Ureter (tissue), 1 donor: ENCODE data around the gene MRPS10. TPM values are rescaled to one million over a fixed set of nuclear protein-coding genes. Genes with fewer than 3 reads are reported as not detected.

ENCODE experiments used
- DNase-seq: peaks from one replicate; pipeline ENCODE4 v3.0.0-alpha.2; 2020; ENCODE audit warnings: low spot score
- total RNA-seq: library from RNA; stranded (reverse); gene quantifications from one replicate; pipeline ENCODE4 v1.2.4, GENCODE V29; 2023
- donor health status: DM: yes; HTN: yes; CAD: no.

MRPS10 gene
- 39.0 TPM for total RNA-seq

DNA sequence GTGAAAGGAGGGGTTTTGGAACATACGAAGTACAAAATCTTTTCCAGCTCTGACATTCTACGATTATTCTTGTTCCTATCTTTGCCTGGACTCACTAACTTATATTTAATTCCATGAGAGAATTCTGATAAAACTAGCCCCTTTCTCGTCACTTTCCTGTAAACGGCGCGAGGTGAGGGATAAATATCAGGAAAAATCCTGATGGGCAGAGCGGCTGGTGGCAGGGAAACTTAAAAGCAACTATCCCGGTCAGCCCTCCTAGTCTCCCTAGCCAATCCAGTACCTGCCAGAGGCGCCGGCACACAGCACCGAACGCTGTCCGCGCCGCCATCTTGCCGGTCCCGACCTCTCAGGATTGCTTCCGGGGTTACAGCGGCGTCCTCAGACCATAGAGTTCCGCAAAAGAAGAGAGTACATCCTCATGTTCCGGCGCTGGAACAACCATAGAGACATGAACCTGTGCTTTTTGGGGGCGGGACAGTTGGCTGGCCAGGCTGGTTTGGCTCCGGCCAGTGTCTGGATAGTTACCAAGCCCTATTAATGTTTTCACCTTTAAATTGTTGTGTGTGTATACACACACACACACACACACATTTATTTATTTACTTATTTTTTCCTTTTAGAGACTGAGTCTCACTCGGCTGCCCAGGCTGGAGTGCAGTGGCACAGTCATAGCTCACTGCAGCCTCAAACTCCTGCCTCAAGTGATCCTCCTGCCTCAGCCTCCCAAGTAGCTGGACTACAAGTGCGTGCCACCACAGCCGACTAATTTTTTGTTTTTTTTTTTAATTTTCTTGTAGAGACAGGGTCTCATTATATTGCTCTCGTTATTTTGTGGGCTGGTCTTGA lies at the start of gene MRPS10:
TSS of gene MRPS10 (minus strand) at position 343 of the 849 bp plus-strand sequence. CDS start at position 331, 12 bp downstream.
- peak; percentile 94 for DNase-seq

DNA sequence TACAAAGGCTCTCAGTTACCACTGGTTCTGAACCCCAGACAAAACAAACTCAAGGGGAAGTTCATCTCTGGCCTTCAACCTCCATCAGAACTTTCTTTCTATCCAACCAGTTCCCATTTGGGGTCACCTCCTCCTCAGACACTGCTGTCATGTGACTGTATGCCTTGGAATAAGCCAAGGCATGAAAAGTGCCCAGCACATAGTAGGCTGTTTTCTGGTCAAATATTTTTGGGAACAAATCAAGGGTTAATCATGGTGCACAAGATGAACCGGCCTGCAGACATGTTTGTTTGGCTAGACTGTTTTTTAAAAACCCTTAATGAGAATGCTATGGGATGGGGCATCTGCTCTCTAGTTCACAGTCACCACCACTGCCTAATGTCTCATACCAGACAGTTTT lies 48.9 kb upstream of the MRPS10 start:
- no peak for DNase-seq

DNA sequence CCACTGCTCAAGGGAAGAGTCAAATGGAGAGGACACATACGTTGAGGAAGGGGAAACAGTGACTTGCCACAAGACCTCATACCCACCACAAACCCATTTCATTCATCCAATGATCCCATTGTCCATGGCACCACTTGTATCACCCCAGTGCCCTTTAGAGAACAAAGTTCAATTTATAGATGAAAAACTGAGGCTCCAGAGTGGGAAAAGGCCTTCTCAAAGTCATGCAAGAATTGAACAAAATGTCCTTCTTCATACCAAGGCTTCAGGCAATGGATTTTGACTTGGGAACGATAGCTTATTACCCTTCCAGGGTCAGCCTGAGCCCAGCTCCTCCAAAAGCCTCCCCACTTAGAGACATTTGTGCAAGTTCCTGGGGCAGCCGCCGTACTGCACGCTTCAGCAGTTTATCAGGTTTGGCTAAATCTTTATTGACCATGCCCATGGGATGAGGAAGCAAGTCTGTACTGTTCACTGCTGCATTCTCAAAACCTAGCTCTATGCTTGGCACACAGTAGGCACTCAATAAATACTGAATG lies 47.3 kb upstream of the MRPS10 start:
- DNase-seq: no peak

DNA sequence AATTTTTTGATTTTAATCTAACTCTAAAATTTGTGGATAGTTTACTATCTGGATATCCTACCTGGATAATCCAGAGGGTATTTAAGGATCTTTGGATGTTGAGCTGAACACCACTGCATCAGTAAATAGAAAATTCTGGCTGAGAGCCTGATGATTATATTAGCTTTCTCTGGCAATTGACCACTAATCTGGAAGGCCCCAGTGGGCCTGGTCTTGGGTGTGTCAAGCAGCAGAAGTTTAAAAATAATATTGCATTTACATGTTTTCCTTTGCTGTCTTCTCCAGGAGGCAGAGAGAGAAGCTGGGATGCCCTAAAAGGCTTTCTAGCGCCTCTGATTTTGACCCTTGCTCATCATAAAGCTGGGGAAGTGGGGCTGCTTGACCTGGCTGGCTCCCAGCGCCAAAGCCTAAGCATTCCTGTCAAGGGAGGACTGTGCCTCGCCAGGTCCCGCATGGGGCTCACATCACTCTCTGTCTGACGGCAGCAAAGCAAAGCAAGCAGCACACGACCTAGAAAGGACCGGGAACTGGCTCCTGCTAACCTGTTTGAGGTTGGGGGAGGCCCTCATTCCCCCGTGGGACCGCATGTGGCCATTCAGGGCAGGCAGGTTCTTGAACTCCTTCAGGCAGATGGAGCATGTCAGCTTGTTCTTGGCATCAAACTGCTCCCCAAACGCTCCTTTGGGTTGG lies 46.6 kb upstream of the MRPS10 start:
- no peak for DNase-seq

DNA sequence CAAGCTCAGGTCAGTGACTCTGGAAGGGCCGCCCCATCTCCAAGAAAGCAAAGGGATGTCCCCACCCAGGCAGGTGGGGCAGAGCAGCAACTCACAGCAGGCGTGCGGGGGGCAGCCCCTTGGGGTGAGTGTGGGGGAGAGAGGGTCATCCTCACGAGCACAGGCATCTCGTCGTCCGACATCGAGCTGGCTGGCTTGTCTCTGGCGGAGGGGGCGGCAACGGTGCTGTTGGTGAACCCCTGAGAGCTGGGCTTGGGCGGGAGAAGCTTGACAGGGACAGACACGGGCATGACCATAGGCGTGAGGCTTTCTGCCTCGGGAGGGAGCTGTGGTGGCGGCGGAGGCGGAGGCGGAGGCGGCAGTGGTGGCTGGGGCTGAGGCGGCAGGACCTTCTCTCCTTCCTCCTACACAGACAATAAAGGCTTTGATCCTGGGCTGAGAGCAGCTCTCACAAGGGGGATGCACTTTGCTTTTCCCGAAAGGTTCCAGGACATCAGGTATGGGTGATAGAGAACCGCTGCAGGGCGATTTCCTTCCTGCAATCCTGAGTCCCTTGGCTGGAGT lies 45.6 kb upstream of the MRPS10 start:
- DNase-seq: no peak

DNA sequence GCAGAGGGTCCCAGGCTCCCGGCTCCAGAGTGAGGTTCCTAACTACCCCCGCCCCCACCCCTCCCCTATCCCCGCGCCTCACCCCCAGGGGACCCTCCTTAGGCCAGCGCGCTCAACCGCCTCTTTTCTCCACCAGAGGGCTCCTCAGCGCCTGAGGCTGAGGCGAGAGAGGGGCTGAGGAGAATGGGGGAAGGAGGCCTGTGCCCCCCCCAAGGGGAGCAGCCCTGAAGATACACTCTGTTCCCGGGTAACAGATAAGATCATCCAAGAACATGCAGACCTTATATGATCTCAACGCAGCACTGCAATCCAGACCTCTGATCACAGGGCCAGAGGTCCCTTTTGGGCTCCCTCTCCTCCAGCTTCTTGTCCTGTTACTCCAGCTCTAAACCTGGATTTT lies 43.3 kb upstream of the MRPS10 start:
- DNase-seq: no peak

DNA sequence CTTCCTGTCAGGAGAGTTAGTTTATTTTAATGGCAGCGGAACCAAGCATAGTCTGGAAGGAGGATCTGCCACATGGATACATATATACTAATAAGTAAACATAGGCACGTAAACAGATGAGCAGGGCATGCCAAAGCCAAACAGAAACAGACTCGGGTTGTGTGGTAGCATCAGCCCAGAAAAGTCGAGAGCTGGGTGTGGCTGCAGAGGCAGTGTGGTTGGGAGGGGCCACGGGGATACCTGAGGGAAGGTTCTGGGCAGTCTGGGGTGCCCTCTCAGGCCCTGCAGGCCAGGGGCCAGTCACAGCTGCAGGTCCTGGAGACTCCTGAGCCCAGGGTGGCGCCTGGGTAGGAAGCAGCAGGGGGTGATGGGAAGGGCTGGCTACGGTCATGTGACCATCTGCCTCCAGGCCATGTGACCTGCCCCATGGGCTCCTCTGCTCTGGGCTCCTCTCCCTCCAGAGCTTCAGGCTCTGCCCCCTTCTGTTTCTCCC lies 42.8 kb upstream of the MRPS10 start:
- DNase-seq: no peak

DNA sequence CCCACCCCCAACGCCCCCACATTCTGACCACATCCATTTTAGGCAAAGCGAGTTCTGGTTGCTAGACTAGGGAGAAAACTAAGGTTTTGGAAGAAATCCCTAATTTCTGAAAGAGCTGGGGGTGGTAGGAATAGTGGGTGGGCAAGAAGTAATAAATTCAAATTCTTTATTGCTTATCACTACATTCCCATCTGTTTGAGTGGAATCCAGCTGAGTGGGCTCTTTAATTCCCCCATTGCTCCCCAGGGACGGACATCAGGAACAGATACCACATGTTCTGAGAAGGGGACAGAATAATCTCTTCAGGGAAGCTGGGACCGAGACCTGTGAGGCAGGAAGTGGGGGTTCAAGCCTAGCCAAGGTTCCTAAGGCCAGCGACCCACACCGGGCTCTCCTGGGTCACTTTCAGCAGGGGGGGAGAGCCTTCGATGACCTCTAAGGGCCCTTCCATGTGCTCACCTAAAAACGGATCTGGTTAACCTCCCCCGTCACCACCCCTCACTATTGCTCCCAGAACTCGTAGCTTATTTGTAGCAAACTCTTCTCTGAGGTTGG lies 42.3 kb upstream of the MRPS10 start:
- DNase-seq: no peak

DNA sequence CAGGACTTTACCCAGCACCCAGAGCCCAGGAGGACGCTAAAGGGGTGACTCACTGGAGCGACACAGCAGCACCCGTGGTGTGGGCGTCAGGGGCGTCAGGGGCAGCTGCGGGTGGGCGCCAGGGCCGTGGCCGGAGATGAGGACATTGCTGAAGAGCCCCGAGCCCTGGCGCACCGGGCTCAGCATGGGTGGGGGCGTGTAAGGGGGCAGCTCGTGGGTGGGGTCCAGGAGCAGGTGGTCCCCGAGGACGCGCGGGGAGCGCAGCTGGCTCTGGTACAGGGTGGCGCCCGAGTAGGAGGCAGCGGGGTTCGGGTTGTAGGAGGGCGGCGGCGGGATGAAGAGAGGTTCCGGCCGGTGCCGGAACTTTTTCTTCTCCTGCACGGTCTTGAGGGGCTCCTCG lies 41.6 kb upstream of the MRPS10 start:
- no peak for DNase-seq

DNA sequence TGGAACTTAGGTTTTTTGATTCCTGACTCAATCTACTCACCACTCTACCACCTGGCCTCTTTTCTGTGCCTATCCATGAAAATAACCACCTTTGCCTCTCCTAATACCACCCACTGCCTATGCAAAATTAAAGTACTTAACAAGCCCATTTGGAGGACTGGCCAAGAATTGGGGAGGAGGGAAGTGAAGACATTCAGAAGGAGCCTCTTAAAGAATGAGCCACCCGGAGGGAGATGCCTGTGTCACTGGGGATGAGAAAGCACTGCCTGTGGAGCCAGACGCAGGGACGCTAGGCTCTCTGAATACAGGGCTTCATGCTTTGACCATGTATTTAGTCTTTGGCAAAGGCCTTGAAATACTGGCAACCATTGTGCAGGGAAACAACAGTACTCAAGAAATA lies 40.0 kb upstream of the MRPS10 start:
- no peak for DNase-seq

DNA sequence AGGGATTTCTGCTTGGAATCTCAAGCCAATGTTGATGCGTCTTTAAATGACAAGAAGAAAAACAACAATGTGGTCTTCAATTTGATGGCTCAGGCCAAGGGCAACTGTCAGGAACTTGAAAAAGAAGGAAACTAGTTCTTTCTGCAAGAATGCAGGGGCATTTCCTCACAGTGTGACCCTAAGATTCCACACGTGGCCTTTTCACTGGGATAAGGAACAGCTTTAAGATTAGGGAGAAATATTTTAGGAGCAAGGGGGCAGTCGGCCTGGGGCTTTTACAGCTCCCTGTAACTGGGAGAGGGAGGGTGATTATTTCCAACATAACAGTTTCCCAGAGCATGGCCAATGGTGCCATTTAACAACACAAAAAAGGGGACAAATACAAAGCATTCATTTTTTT lies 39.4 kb upstream of the MRPS10 start:
- no peak for DNase-seq

DNA sequence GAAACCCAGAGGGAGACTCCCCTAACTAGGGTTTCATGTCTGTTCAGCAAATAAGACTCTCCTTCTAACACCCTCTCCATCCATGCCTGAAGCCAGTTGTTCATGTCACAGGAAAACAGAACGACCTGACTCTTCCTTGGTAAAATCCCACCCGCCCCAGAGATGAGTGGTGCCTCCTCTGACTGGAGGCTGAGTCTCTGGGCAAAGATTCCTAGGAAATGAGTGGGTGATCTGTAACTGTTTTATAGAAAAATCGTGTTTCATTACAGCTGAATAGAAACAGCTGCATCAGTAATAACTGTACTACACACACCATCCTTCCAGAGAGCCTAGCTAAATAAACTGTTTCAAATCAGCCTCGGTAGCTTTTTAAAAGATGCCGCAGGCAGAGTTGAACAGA lies 37.4 kb upstream of the MRPS10 start:
- no peak for DNase-seq

DNA sequence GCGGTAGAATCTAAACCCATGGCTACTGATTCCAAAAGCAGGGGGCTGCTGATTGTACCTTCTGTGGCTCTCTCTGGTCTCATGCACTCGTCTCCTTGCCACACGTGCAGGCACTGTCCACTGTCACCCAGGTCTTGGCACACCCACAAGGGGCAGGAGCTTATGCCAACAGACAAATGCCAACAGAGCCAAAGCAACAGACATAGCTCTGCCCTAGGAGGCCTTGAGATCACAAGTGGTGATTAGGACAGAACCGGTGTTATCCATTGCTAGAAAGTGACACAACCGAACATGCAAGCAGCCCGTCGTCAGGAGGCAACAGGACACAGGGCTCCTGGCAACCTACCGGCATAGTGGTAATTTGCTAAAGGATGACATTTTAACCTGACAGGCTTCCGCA lies 36.8 kb upstream of the MRPS10 start:
- no peak for DNase-seq

DNA sequence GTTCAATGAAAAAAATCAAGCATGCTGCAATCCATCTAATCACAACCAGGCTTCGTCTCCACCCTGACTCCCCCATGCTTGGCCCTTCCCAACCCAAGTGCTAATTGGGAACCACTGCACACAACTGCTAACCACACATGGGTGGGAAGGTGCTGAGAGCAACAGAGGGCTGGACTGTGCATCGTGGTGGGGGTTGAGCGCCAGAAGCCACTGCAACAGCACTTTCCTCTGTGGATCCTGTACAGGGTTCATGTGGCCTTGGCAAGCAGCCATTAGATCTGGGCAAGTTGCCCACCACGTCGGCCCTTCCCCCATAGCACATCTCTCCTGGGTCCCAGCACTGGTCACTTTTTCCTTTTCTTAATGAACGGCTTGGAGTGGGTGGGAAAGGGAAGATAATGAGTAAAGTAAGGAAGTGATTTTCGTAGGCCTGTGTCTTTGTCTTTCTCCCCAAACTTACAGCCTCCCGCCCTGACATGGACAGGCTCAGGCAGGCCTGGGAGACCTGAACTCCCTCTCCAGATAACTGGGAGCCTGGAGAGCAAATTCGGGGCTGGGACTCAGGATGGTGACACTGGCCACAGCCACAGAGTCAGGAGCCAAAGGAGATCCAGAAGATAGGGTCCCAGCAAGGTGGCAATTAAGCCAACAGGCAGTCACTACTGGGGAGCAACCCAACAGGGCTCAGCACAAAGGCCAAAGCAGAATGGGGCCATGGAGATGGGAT lies 34.4 kb upstream of the MRPS10 start:
- DNase-seq: peak; percentile 87

DNA sequence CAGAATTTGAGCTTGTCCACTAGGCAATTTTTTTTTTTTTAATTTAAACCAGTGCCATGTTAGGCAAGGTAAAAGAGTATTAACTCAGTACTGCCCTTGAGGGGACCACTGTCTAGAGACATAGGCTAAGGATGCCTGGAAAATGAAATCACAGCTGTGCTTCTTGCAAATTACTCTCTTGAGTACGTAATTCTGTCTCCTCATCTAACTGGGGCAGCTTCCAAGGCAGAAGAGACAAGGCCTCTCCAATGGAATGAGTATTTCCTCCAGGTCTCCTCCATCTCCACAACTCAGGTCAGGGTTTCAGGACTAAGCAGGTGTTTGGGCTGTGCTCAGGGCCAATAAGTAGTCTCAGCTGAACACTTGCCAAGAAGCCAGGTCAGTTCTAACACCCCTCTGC lies 33.8 kb upstream of the MRPS10 start:
- DNase-seq: no peak

DNA sequence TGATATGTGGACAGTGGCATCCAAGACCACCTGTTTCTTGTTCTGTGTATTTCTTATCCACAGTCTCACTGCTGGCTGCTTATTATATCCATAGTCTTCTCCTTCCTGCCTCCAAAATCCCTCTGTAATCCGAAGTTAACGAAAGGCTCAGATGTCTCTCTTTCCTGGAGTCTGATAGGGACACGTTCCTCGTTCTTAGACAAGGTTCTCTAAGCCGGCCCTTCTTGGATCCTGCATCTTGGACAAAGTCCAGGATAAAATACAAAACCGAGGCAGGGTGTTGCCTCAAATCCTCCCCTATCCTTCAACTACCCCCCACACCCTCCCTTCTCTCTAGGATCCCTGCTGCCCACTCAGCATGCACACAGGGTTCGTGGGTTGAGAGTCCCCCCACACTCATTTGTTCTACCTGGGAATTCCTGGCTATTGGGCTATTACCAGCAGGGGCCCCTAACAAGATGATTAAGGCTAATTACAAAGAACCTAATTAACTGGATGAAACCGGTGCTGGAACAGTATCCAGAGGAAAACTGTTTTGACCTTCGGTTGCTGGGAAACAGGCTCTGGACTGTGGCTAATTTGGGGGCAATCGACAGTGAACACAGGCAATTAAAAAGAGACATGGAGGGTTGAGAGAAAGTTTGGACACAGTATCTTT lies 32.7 kb upstream of the MRPS10 start:
- no peak for DNase-seq

DNA sequence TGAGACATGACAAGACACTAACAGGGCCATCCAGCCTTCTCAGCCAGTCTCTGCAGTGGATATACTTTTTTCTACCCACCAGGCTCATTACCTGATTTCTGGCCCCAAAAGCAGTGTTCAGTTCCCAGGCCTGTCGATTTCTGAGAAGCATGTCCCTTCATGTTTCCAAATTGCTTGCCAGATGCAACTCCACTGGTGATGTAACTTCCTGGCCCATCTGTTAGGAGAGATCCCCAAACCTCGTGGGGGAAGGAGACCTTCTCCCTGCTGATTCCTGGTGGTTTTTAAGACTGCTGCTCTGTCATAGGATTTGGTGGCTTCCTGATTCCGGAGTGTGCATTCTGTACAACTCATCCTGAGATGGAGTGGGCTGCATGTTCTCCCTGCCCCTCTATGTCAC lies 31.6 kb upstream of the MRPS10 start:
- no peak for DNase-seq

DNA sequence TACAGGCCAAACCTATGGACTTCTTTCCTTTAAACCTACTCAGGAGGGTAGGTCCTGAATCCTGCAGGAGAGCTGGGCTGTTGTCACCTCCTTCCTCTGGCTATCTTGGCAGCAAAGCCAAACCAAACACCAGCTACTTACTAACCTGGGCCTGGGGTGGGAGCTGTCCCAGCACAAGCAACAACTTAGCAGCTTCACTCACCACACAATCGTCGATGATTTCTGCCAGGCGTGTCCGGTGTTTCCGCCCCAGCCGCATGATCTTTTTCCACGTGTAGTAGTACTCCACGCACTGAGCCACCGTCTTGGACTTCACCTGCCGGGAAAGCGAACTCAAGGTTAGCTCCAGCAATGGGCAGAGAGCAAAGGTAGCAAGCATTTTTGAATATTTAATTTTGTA lies 25.4 kb upstream of the MRPS10 start:
- no peak for DNase-seq

DNA sequence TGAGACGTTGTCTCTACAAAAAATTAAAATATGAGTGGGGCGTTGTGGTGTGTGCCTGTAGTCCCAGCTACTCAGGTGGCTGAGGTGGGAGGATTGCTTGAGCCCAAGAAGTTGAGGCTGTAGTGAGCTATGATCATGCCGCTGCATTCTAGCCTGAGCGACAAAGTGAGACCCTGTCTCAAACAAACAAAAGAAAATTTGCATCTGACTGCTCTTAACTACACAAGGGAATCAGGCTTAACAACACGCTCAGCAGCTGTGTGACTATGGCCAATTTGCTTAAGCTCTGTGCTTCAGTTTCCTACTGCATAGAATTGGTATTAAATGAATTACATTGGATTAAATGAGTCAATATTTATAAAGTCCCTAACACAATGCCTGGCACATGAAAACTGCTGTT lies 24.3 kb upstream of the MRPS10 start:
- no peak for DNase-seq

DNA sequence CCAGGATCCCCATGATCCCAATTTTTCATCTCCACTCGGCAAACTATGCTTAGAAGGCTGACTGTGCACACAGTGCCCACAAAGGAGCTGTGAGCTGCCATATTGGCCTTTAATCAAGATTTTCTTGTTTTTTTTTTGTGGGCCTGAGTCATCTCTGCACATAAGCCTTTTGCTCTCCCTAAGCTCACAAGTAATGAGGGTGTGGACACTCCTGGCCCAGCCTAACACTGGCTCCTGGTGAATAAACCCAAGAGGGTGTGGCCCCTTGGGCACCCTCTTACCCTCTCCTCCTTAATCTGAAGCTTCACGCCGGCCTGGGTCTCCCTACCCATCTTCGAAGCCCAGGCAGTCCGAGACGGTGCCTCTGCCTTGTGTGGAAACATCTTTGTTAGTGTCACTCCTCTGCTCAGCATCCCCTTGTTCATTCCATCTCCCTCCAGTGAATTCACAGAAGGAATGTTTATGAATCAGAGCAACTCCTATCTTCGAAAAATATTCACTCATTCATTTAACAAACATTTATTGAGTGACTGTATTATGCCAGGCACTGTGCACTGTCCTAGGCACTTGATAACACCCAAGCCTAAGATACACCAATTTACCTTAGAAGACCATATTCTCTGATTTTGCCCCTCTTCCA lies 22.2 kb upstream of the MRPS10 start:
- DNase-seq: no peak

DNA sequence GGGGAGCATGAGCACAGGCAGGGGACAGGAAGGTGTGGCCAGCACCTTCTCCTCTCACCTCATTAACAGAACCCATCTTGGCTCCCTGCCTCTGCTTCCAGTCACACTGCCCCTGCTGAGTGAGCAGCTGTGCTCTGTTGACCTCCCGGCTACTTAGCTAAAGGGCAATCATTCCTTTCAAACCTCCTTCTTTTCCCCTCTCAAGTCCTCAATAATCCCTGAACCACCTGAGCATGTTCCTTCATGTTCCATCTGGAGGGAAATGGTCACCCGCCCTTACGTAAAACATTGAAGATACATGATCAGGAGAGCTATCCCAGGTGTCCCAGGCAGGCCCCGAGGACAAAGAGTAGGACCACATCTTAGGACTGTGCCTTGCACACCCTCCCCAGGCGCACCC lies 21.7 kb upstream of the MRPS10 start:
- DNase-seq: no peak
